IMR-90 (cell line): Measurements from ENCODE around the gene EXOC4. TPM values are rescaled to one million over a fixed set of nuclear protein-coding genes. Genes with fewer than 3 reads are reported as not detected.

Experiments used
- ATAC-seq: fragments of 200-7000 bp; cut with Tn5 transposase; 2 replicates; pipeline ENCODE4 v1.9.1; 2020; ENCODE audit warnings: low read depth, mild to moderate bottlenecking, moderate library complexity
- BruUV-seq: library from RNA; stranded (reverse); fragments of 400-500 nt; replicated peaks from 2 replicates; lab custom pipeline; 2021; lab: Mats Ljungman, UMichigan
- CTCF ChIA-PET: fragments of 300-600 bp; formaldehyde crosslinking; extraction: SDS; loops from one replicate; lab custom pipeline; 2021; ENCODE audit warnings: antibody characterized with exemption; lab: Yijun Ruan, JAX
- POLR2A ChIA-PET: fragments of 300-600 bp; sonication (Branson Sonifier 250); formaldehyde crosslinking; loops from one replicate; lab custom pipeline; 2022; ENCODE audit warnings: antibody characterized with exemption; ENCODE audit not compliant: unreplicated experiment; lab: Charles Lee
- DNase-seq: peaks from one replicate; pipeline ENCODE4 v3.0.0; 2013
- H2AFZ ChIP-seq: replicated peaks from 2 replicates; pipeline ENCODE3; 2013; ENCODE audit warnings: low read length, mild to moderate bottlenecking; ENCODE audit not compliant: poor library complexity
- H2AK5ac ChIP-seq: 2 replicates; pipeline ENCODE4 v1.6.1; 2013; ENCODE audit warnings: low read depth, low read length, inconsistent platforms
- H2AK9ac ChIP-seq: replicated peaks from 2 replicates; pipeline ENCODE3; 2013; ENCODE audit warnings: mild to moderate bottlenecking, low read depth, low read length, moderate library complexity; ENCODE audit not compliant: poor library complexity
- H2BK120ac ChIP-seq: 2 replicates; pipeline ENCODE4 v1.6.1; 2013; ENCODE audit warnings: low read depth, low read length, inconsistent platforms
- H2BK15ac ChIP-seq: 3 replicates; pipeline ENCODE4 v1.6.1; 2013; ENCODE audit warnings: low read depth, low read length, inconsistent platforms
- H2BK20ac ChIP-seq: 2 replicates; pipeline ENCODE4 v1.6.1; 2013; ENCODE audit warnings: low read depth, mild to moderate bottlenecking, inconsistent platforms, low read length, moderate library complexity
- H2BK5ac ChIP-seq: 2 replicates; pipeline ENCODE4 v1.6.1; 2013; ENCODE audit warnings: mild to moderate bottlenecking, low read depth, low read length, inconsistent platforms; ENCODE audit not compliant: poor library complexity, severe bottlenecking
- H3K14ac ChIP-seq: replicated peaks from 2 replicates; pipeline ENCODE4 v1.6.1; 2013; ENCODE audit warnings: low read depth, low read length, inconsistent platforms
- H3K18ac ChIP-seq: 2 replicates; pipeline ENCODE4 v1.6.1; 2013; ENCODE audit warnings: low read depth, low read length, control low read depth
- H3K23ac ChIP-seq: 2 replicates; pipeline ENCODE4 v1.6.1; 2013; ENCODE audit warnings: low read depth, low read length, inconsistent platforms
- H3K27ac ChIP-seq: 2 replicates; pipeline ENCODE4 v1.5.1; 2013; ENCODE audit warnings: mild to moderate bottlenecking, control low read depth, low read length; ENCODE audit not compliant: insufficient read depth
- H3K27me3 ChIP-seq: 2 replicates; pipeline ENCODE4 v1.6.1; 2013; ENCODE audit warnings: low read length; ENCODE audit not compliant: control insufficient read depth, insufficient read depth
- H3K36me3 ChIP-seq: 2 replicates; pipeline ENCODE4 v1.6.1; 2013; ENCODE audit warnings: low read length, mixed read lengths; ENCODE audit not compliant: control insufficient read depth, insufficient read depth
- H3K4ac ChIP-seq: 2 replicates; pipeline ENCODE4 v1.6.1; 2013; ENCODE audit warnings: low read depth, low read length, inconsistent platforms
- H3K4me1 ChIP-seq: 2 replicates; pipeline ENCODE4 v1.6.1; 2013; ENCODE audit warnings: low read length, mixed read lengths; ENCODE audit not compliant: control insufficient read depth, insufficient read depth
- H3K4me2 ChIP-seq: 2 replicates; pipeline ENCODE4 v1.6.1; 2013; ENCODE audit warnings: low read depth, mild to moderate bottlenecking, control low read depth, low read length, moderate library complexity
- H3K4me3 ChIP-seq: 2 replicates; pipeline ENCODE4 v1.5.1; 2013; ENCODE audit warnings: low read depth, mild to moderate bottlenecking, control low read depth, low read length, moderate library complexity; ENCODE audit not compliant: insufficient read depth
- H3K56ac ChIP-seq: 2 replicates; pipeline ENCODE4 v1.6.1; 2013; ENCODE audit warnings: low read length, inconsistent platforms; ENCODE audit not compliant: insufficient read depth; ENCODE audit errors: extremely low read depth
- H3K79me1 ChIP-seq, 2 experiments: 2 replicates each; pipeline ENCODE4 v1.6.1; 2013; ENCODE audit warnings: low read length in 2 of 2, inconsistent platforms in 1 of 2, low read depth in 1 of 2
- H3K9ac ChIP-seq: 2 replicates; pipeline ENCODE4 v1.6.1; 2013; ENCODE audit warnings: low read depth, low read length, control low read depth
- H3K9me1 ChIP-seq: 2 replicates; pipeline ENCODE4 v1.6.1; 2013; ENCODE audit warnings: low read length, inconsistent platforms; ENCODE audit not compliant: insufficient read depth
- H3K9me3 ChIP-seq: 2 replicates; pipeline ENCODE4 v1.6.1; 2013; ENCODE audit warnings: low read length; ENCODE audit not compliant: control insufficient read depth, insufficient read depth
- H4K20me1 ChIP-seq: 2 replicates; pipeline ENCODE4 v1.6.1; 2013; ENCODE audit warnings: low read length, inconsistent platforms; ENCODE audit not compliant: insufficient read depth
- H4K5ac ChIP-seq: 2 replicates; pipeline ENCODE4 v1.6.1; 2013; ENCODE audit warnings: mild to moderate bottlenecking, low read depth, low read length, control low read depth
- H4K8ac ChIP-seq, 2 experiments: 2 replicates each; pipeline ENCODE4 v1.6.1; 2013; ENCODE audit warnings: low read depth in 2 of 2, low read length in 2 of 2, control low read depth in 1 of 2, inconsistent platforms in 1 of 2
- H4K91ac ChIP-seq: 2 replicates; pipeline ENCODE4 v1.6.1; 2013; ENCODE audit warnings: low read depth, low read length, inconsistent platforms; ENCODE audit not compliant: insufficient read depth
- BHLHE40 ChIP-seq: fragments of 150-350 bp; IDR thresholded peaks from 2 replicates; pipeline ENCODE4 v1.6.1; 2016; ENCODE audit warnings: mild to moderate bottlenecking, low read depth, low read length
- CEBPB ChIP-seq: IDR thresholded peaks from 2 replicates; pipeline ENCODE4 v1.6.1; 2012; ENCODE audit warnings: low read depth, low read length, improper control_type of control experiment
- CHD1 ChIP-seq: IDR thresholded peaks from 2 replicates; pipeline ENCODE4 v1.6.1; 2012; ENCODE audit warnings: low read depth, low read length, improper control_type of control experiment
- CTCF ChIP-seq: conservative IDR thresholded peaks from 2 replicates; pipeline ENCODE4 v1.5.1; 2012; ENCODE audit warnings: mild to moderate bottlenecking, low read depth, low read length, improper control_type of control experiment
- ELK1 ChIP-seq: fragments of 150-350 bp; IDR thresholded peaks from 2 replicates; pipeline ENCODE4 v1.6.1; 2016; ENCODE audit warnings: low read depth, mild to moderate bottlenecking, low read length, moderate library complexity, borderline replicate concordance
- FOS ChIP-seq: fragments of 150-350 bp; IDR thresholded peaks from 2 replicates; pipeline ENCODE4 v1.6.1; 2016; ENCODE audit warnings: low read depth, low read length
- MAFK ChIP-seq: IDR thresholded peaks from 2 replicates; pipeline ENCODE4 v1.6.1; 2012; ENCODE audit warnings: low read depth, low read length, improper control_type of control experiment
- MAZ ChIP-seq: IDR thresholded peaks from 2 replicates; pipeline ENCODE4 v1.6.1; 2012; ENCODE audit warnings: low read depth, mild to moderate bottlenecking, low read length, improper control_type of control experiment, moderate library complexity, borderline replicate concordance
- MXI1 ChIP-seq: IDR thresholded peaks from 2 replicates; pipeline ENCODE4 v1.6.1; 2012; ENCODE audit warnings: low read depth, mild to moderate bottlenecking, low read length, moderate library complexity, borderline replicate concordance
- NFE2L2 ChIP-seq: fragments of 150-350 bp; IDR thresholded peaks from 2 replicates; pipeline ENCODE4 v1.6.1; 2016; ENCODE audit warnings: low read depth, mild to moderate bottlenecking, low read length
- POLR2A ChIP-seq: IDR thresholded peaks from 2 replicates; pipeline ENCODE4 v1.6.1; 2012; ENCODE audit warnings: mild to moderate bottlenecking, low read depth, low read length
- RAD21 ChIP-seq: IDR thresholded peaks from 2 replicates; pipeline ENCODE4 v1.6.1; 2012; ENCODE audit warnings: low read length, improper control_type of control experiment
- RCOR1 ChIP-seq: IDR thresholded peaks from 2 replicates; pipeline ENCODE4 v1.6.1; 2012; ENCODE audit warnings: mild to moderate bottlenecking, low read length, improper control_type of control experiment; ENCODE audit not compliant: insufficient replicate concordance
- RFX5 ChIP-seq: IDR thresholded peaks from 2 replicates; pipeline ENCODE4 v1.8.0; 2012; ENCODE audit warnings: low read depth, mild to moderate bottlenecking, low read length, moderate library complexity
- SMC3 ChIP-seq: fragments of 150-350 bp; IDR thresholded peaks from 2 replicates; pipeline ENCODE4 v1.6.1; 2016; ENCODE audit warnings: low read depth, mild to moderate bottlenecking, antibody characterized with exemption, low read length, moderate library complexity
- USF2 ChIP-seq: fragments of 150-350 bp; IDR thresholded peaks from 2 replicates; pipeline ENCODE4 v1.6.1; 2017; ENCODE audit warnings: mild to moderate bottlenecking, antibody characterized with exemption, low read length, low read depth
- WGBS, 2 experiments: methylation state at CpG; one replicate each; pipeline versions ENCODE4 v1.1.5 to v1.1.7; 2013; ENCODE audit warnings: missing lambda C conversion rate in 2 of 2; ENCODE audit not compliant: insufficient read length in 1 of 2; ENCODE audit errors: extremely low coverage in 2 of 2; 5-methylcytosine and 5-hydroxymethylcytosine counted together
- dilution Hi-C: fragments of 300-500 bp; cut with HindIII; formaldehyde crosslinking; loops from one replicate; pipeline ENCODE4 v1.14.3; 2018; ENCODE audit warnings: low sequenced_read_pairs; ENCODE audit not compliant: unreplicated experiment
- in situ Hi-C: fragments of 300-500 bp; cut with MboI; formaldehyde crosslinking; loops from 3 replicates; pipeline ENCODE4 v1.14.3; 2019; ENCODE audit warnings: low sequenced_read_pairs, inconsistent platforms, mixed read lengths
- intact Hi-C: fragments of 100-400 bp; cut with micrococcal nuclease; formaldehyde crosslinking; loops from 2 replicates; pipeline ENCODE4 v1.10.0; 2022
- polyA plus RNA-seq, 3 experiments: library from polyadenylated mRNA; depleted of rRNA; stranded (reverse); fragments of >200 nt; gene quantifications; 2 replicates each; pipeline ENCODE4 v1.2.3, GENCODE V29; 2012; ENCODE audit warnings: low replicate concordance in 1 of 3
- total RNA-seq: library from RNA; depleted of rRNA; stranded (reverse); fragments of >200 nt; gene quantifications from 2 replicates; pipeline ENCODE4 v1.2.3, GENCODE V29; 2012

EXOC4 gene
- total and polyA plus RNA-seq, 2 of the 4 experiments (the other 2 are of a cell fraction), result 25.4 to 94.6 TPM

GRCh38 chr7:133480868-133481267 lies 228.0 kb downstream of the EXOC4 start:
- DNase-seq (no peak), ATAC-seq (no peak)
- no peak overlapping the region for H2AK9ac ChIP-seq
- no peak overlapping the region for H3K14ac ChIP-seq
- no peak overlapping the region for H2AFZ ChIP-seq
- POLR2A ChIA-PET, result interaction anchor here (0.6 kb wide), 1 partner anchor 10 kb away, joined by 3 read pairs; no protein-coding TSS in a partner anchor
- H3K18ac ChIP-seq, result no peak overlapping the region
- no peaks in the 10 kb centered on the region for H3K4me1 ChIP-seq
- H3K27ac ChIP-seq, result no peak overlapping the region
- no peak overlapping the region for H2BK120ac ChIP-seq
- H3K9ac ChIP-seq, result no peak overlapping the region
- no peak overlapping the region for H3K56ac ChIP-seq
- no peak overlapping the region for H2BK15ac ChIP-seq
- intact Hi-C loops (no loop called here), dilution Hi-C loops (no loop called here), in situ Hi-C loops (no loop called here)
- H4K20me1 ChIP-seq, result no peaks in the 10 kb centered on the region
- no peak overlapping the region for H3K4me2 ChIP-seq
- no peak overlapping the region for H2AK5ac ChIP-seq
- no peak overlapping the region for H3K23ac ChIP-seq
- H2BK5ac ChIP-seq, result no peak overlapping the region
- CTCF ChIA-PET, result no interaction called here
- no peaks in the 10 kb centered on the region for H3K79me1 ChIP-seq
- H3K9me3 ChIP-seq, result no peaks in the 10 kb centered on the region; the same call in 1 of the 2 replicates
- H4K8ac ChIP-seq, result no peak overlapping the region
- no peak overlapping the region for H4K91ac ChIP-seq
- H3K36me3 ChIP-seq, result peaks cover 5% of the 10 kb centered on the region; the same call in 1 of the 2 replicates
- H3K4me3 ChIP-seq, result no peak overlapping the region
- H3K9me1 ChIP-seq, result peaks cover 4% of the 10 kb centered on the region; the same call in 1 of the 2 replicates
- WGBS, 2 experiments, result no CpG with 5 or more reads among the region's 4 CpGs
- H2BK20ac ChIP-seq, result no peak overlapping the region
- no TSS peak for BruUV-seq
- TF ChIP-seq CEBPB, result no peak
- TF ChIP-seq BHLHE40, result no peak
- no peak for TF ChIP-seq USF2
- no peak for TF ChIP-seq CHD1
- TF ChIP-seq MAZ, result no peak
- TF ChIP-seq RAD21, result no peak
- no peak for TF ChIP-seq RFX5
- TF ChIP-seq MXI1, result no peak
- no peak for TF ChIP-seq POLR2A
- no peak for TF ChIP-seq NFE2L2
- no peak for TF ChIP-seq SMC3
- TF ChIP-seq ELK1, result no peak
- TF ChIP-seq CTCF, result no peak
- TF ChIP-seq FOS, result no peak
- TF ChIP-seq MAFK, result no peak
- TF ChIP-seq RCOR1, result no peak
- no peaks in the 10 kb centered on the region for H3K27me3 ChIP-seq
- no peak overlapping the region for H3K4ac ChIP-seq
- H4K5ac ChIP-seq, result no peak overlapping the region
